Aorta (tissue), 5 donors: ENCODE measurements around the gene NFKBIE. TPM values are rescaled to one million over a fixed set of nuclear protein-coding genes. Genes with fewer than 3 reads are reported as not detected.

Source experiments
- ATAC-seq: fragments of 200-7000 bp; cut with Tn5 transposase; one replicate; pipeline ENCODE4 v1.9.1; 2022; ENCODE audit warnings: moderate library complexity; ENCODE audit not compliant: low FRiP score
- DNase-seq, 2 donors: peaks; one replicate each; pipeline ENCODE4 v3.0.0-alpha.2; 2020
- H3K27ac ChIP-seq, 2 donors: one replicate each; pipeline ENCODE4 v1.5.1; 2013; ENCODE audit warnings: low read length in 2 of 2, mild to moderate bottlenecking in 2 of 2, moderate library complexity in 2 of 2, control low read depth in 1 of 2, inconsistent platforms in 1 of 2, low read depth in 1 of 2
- H3K27me3 ChIP-seq, 2 donors: one replicate each; pipeline ENCODE4 v1.6.1; 2013; ENCODE audit warnings: control low read depth in 1 of 2, low read length in 1 of 2, mild to moderate bottlenecking in 1 of 2, moderate library complexity in 1 of 2; ENCODE audit not compliant: insufficient read depth in 2 of 2, control insufficient read depth in 1 of 2
- H3K36me3 ChIP-seq, 2 donors: one replicate each; pipeline ENCODE4 v1.6.1; 2013; ENCODE audit warnings: control low read depth in 1 of 2, low read length in 1 of 2, mild to moderate bottlenecking in 1 of 2; ENCODE audit not compliant: insufficient read depth in 2 of 2, control insufficient read depth in 1 of 2
- H3K4me1 ChIP-seq, 2 donors: one replicate each; pipeline ENCODE4 v1.6.1; 2013; ENCODE audit warnings: low read length in 2 of 2, control low read depth in 1 of 2, mild to moderate bottlenecking in 1 of 2, moderate library complexity in 1 of 2; ENCODE audit not compliant: insufficient read depth in 2 of 2, control insufficient read depth in 1 of 2
- H3K4me3 ChIP-seq, 2 donors: one replicate each; pipeline ENCODE4 v1.5.1; 2013; ENCODE audit warnings: low read length in 2 of 2, control low read depth in 1 of 2, mild to moderate bottlenecking in 1 of 2
- H3K9me3 ChIP-seq: one replicate; pipeline ENCODE4 v1.6.1; 2013; ENCODE audit warnings: mild to moderate bottlenecking, low read length; ENCODE audit not compliant: control insufficient read depth
- WGBS, 2 donors: extraction: QIAGEN DNeasy Blood & Tissue Kit; methylation state at CpG; one replicate each; pipeline ENCODE4 v1.1.7; 2013; 5-methylcytosine and 5-hydroxymethylcytosine counted together
- intact Hi-C, 2 donors: fragments of 100-400 bp; cut with DNase I; formaldehyde crosslinking; loops; one replicate each; pipeline versions ENCODE4 v1.14.2 to v1.15.0; 2022
- polyA plus RNA-seq, 2 donors: library from polyadenylated mRNA; stranded (reverse); fragments of 200-250 nt; gene quantifications; one replicate each; pipeline ENCODE4 v1.2.3, GENCODE V29; 2013
- total RNA-seq, 2 donors: library from RNA; stranded (reverse); fragmentation: NEBNext Ultra II Directional; extraction: Animal tissue kit (Norgen Biotek cat#: 25700); gene quantifications; one replicate each; pipeline ENCODE4 v1.2.1, GENCODE V29; 2021
- donor health status: healthy with polysubstance abuse.
- donor health status: Bipolar disorder and iron deficiency.
- donor health status: DM: no; HTN: no; CAD: no.
- donor health status: DM: no; HTN: no; CAD: no.
- donor health status: DM: yes; HTN: yes; CAD: no.

Gene NFKBIE
- total and polyA plus RNA-seq, 4 donors = 3.5 to 10.9 (median 4.9) TPM

- no peaks in the 10 kb centered on the region for H3K36me3 ChIP-seq
- no peaks in the 10 kb centered on the region for H3K9me3 ChIP-seq
- DNase-seq (no peak), ATAC-seq (no peak)
- no peak overlapping the region for H3K4me3 ChIP-seq
- H3K4me1 ChIP-seq = no peaks in the 10 kb centered on the region
- 85 to 87% methylated on average over 23 of the region's 23 CpGs for WGBS, 2 donors
- intact Hi-C loops = no loop called here
- no peak overlapping the region for H3K27ac ChIP-seq
- no peaks in the 10 kb centered on the region for H3K27me3 ChIP-seq
These were observed 11.6 kb upstream of the NFKBIE start for GRCh38 chr6:44276667-44277640.

- no peak for DNase-seq
- WGBS, 2 donors = 8 to 13% methylated on average over 70 to 109 of the region's 109 CpGs
- Histone ChIP-seq H3K4me3 (peak overlapping the region in 1 of 2 donors; percentile 3), H3K4me1 (no peaks in the 10 kb centered on the region), H3K27ac (no peak overlapping the region), H3K27me3 (no peaks in the 10 kb centered on the region), H3K36me3 (no peaks in the 10 kb centered on the region), H3K9me3 (no peaks in the 10 kb centered on the region)
- ATAC-seq = peak; percentile 30
- intact Hi-C loops = no loop called here
These were observed 10.6 kb upstream of the NFKBIE start for GRCh38 chr6:44275749-44276648.

GRCh38 chr6:44275271-44275748, 10.0 kb upstream of the NFKBIE start:
- ATAC-seq = no peak
- no peaks in the 10 kb centered on the region for H3K27me3 ChIP-seq

GRCh38 chr6:44273617-44274016, 8.3 kb upstream of the NFKBIE start:
- intact Hi-C loops = no loop called here
- no peaks in the 10 kb centered on the region for H3K4me1 ChIP-seq
- no peaks in the 10 kb centered on the region for H3K9me3 ChIP-seq
- DNase-seq (no peak), ATAC-seq (no peak)
- H3K27me3 ChIP-seq = no peaks in the 10 kb centered on the region
- H3K36me3 ChIP-seq = no peaks in the 10 kb centered on the region
- no peak overlapping the region for H3K4me3 ChIP-seq
- WGBS, 2 donors = 51 to 67% methylated on average over 1 of the region's 1 CpG
- no peak overlapping the region for H3K27ac ChIP-seq

More at GRCh38 chr6:44275271-44275748, 10.0 kb upstream of the NFKBIE start:
- Histone ChIP-seq H3K27ac (no peak overlapping the region), H3K4me1 (no peaks in the 10 kb centered on the region), H3K36me3 (no peaks in the 10 kb centered on the region), H3K9me3 (no peaks in the 10 kb centered on the region), H3K4me3 (no peak overlapping the region)
- no peak for DNase-seq
- WGBS, 2 donors = 71 to 81% methylated on average over 59 of the region's 59 CpGs
- intact Hi-C loops = no loop called here

- Histone ChIP-seq H3K27me3 (no peaks in the 10 kb centered on the region), H3K4me3 (no peak overlapping the region), H3K36me3 (no peaks in the 10 kb centered on the region), H3K27ac (no peak overlapping the region), H3K9me3 (no peaks in the 10 kb centered on the region), H3K4me1 (no peaks in the 10 kb centered on the region)
- 85 to 87% methylated on average over 23 of the region's 23 CpGs for WGBS, 2 donors
- ATAC-seq = no peak
- intact Hi-C loops = no loop called here
- no peak for DNase-seq
These were observed 7.7 kb upstream of the NFKBIE start for GRCh38 chr6:44272999-44273566.

GRCh38 chr6:44272529-44272928, 7.2 kb upstream of the NFKBIE start:
- H3K9me3 ChIP-seq = no peaks in the 10 kb centered on the region
- intact Hi-C loops = no loop called here
- 91 to 94% methylated on average over 3 of the region's 3 CpGs for WGBS, 2 donors
- no peaks in the 10 kb centered on the region for H3K36me3 ChIP-seq
- no peak overlapping the region for H3K4me3 ChIP-seq
- no peak for ATAC-seq
- no peak for DNase-seq
- no peaks in the 10 kb centered on the region for H3K27me3 ChIP-seq
- no peaks in the 10 kb centered on the region for H3K4me1 ChIP-seq
- no peak overlapping the region for H3K27ac ChIP-seq

- no peak for DNase-seq
- Histone ChIP-seq H3K9me3 (no peaks in the 10 kb centered on the region), H3K4me1 (no peaks in the 10 kb centered on the region), H3K4me3 (no peak overlapping the region), H3K27me3 (no peaks in the 10 kb centered on the region), H3K27ac (no peak overlapping the region), H3K36me3 (no peaks in the 10 kb centered on the region)
- intact Hi-C loops = no loop called here
- 16% methylated on average over 3 of the region's 3 CpGs for WGBS, 2 donors
- ATAC-seq = no peak
These were observed 6.6 kb upstream of the NFKBIE start for GRCh38 chr6:44271914-44272313.

- ATAC-seq = no peak
- WGBS, 2 donors = 81 to 87% methylated on average over 6 of the region's 6 CpGs
These were observed 6.0 kb upstream of the NFKBIE start for GRCh38 chr6:44271406-44271723.

More at GRCh38 chr6:44271406-44271723, 6.0 kb upstream of the NFKBIE start:
- Histone ChIP-seq H3K27ac (no peak overlapping the region), H3K36me3 (no peaks in the 10 kb centered on the region), H3K4me1 (no peaks in the 10 kb centered on the region), H3K9me3 (no peaks in the 10 kb centered on the region), H3K27me3 (no peaks in the 10 kb centered on the region), H3K4me3 (no peak overlapping the region)
- intact Hi-C loops = no loop called here
- DNase-seq = no peak
